A549 (cell line): ENCODE measurements around the gene PIK3CD. TPM values are rescaled to one million over a fixed set of nuclear protein-coding genes. Genes with fewer than 3 reads are reported as not detected.
"Not testable (repeated sequence)": the region's sequence is repeated elsewhere in the genome, so short reads cannot be mapped to it uniquely, and the experiment has no call there.

Experiments used
- ATAC-seq, 2 experiments: fragments of 200-7000 bp in 1 of 2; fragments of >200 bp in 1 of 2; cut with Nextera tagmentation in 1 of 2; cut with Tn5 transposase in 1 of 2; 3 replicates each; pipeline versions ENCODE4 v1.8.0 to v1.9.1; 2018 to 2020; ENCODE audit warnings: mild to moderate bottlenecking in 1 of 2, moderate library complexity in 1 of 2
- CTCF ChIA-PET: fragments of 300-600 bp; sonication (Branson Sonifier 250); formaldehyde crosslinking; extraction: SDS; loops from one replicate; lab custom pipeline; 2021; ENCODE audit warnings: antibody characterized with exemption, inconsistent platforms; lab: Yijun Ruan, JAX
- POLR2A ChIA-PET: fragments of 350-600 bp; formaldehyde crosslinking; extraction: SDS; loops from one replicate; lab custom pipeline; 2021; ENCODE audit warnings: antibody characterized with exemption, inconsistent platforms; lab: Yijun Ruan, JAX
- DNase-seq, 2 experiments: peaks; one replicate each; pipeline versions ENCODE4 v3.0.0 to v3.0.0-alpha.2; 2011 to 2016; ENCODE audit warnings: low read depth in 1 of 2, low spot score in 1 of 2
- FAIRE-seq: peaks from 2 replicates; lab custom pipeline; 2011; peaks lifted over from hg19 to GRCh38; lab: Jason Lieb, UNC
- H3K27ac ChIP-seq, 2 experiments: fragments of >200 bp; sonication (Bioruptor Twin); formaldehyde crosslinking; 3 replicates each; pipeline ENCODE4 v1.5.1; 2016 to 2017
- H3K4me1 ChIP-seq: fragments of >200 bp; sonication (Bioruptor Twin); formaldehyde crosslinking; 3 replicates; pipeline ENCODE4 v1.6.1; 2016
- H3K4me2 ChIP-seq: fragments of >200 bp; sonication (Bioruptor Twin); formaldehyde crosslinking; 3 replicates; pipeline ENCODE4 v1.6.1; 2016
- H3K4me3 ChIP-seq: fragments of >200 bp; sonication (Bioruptor Twin); formaldehyde crosslinking; 3 replicates; pipeline ENCODE4 v1.5.1; 2016
- H3K9me3 ChIP-seq: fragments of >200 bp; sonication (Bioruptor Twin); formaldehyde crosslinking; 3 replicates; pipeline ENCODE4 v1.6.1; 2016
- CBX8 ChIP-seq: fragments of 200-600 bp; sonication (generic); IDR thresholded peaks from 2 replicates; pipeline ENCODE4 v1.6.1; 2016
- CHD2 ChIP-seq: fragments of 150-350 bp; IDR thresholded peaks from 2 replicates; pipeline ENCODE4 v1.6.1; 2014; ENCODE audit warnings: low read length; ENCODE audit not compliant: partially characterized antibody
- CHD4 ChIP-seq: fragments of 200-600 bp; sonication (generic); IDR thresholded peaks from 2 replicates; pipeline ENCODE4 v1.6.1; 2016; ENCODE audit warnings: antibody characterized with exemption, mild to moderate bottlenecking, borderline replicate concordance
- EHF ChIP-seq: fragments of 250-450 bp; sonication (Bioruptor Pico); IDR thresholded peaks from 2 replicates; pipeline ENCODE4 v1.5.0; 2020; ENCODE audit warnings: mild to moderate bottlenecking
- HOXA7 ChIP-seq: fragments of 250-450 bp; sonication (Bioruptor Pico); IDR thresholded peaks from 2 replicates; pipeline ENCODE4 v1.5.0; 2020; ENCODE audit warnings: mild to moderate bottlenecking, moderate library complexity
- JUNB ChIP-seq: fragments of >200 bp; sonication (Bioruptor Twin); formaldehyde crosslinking; IDR thresholded peaks from 2 replicates; pipeline ENCODE4 v1.6.1; 2016
- PHF8 ChIP-seq: fragments of 200-600 bp; sonication (generic); IDR thresholded peaks from 2 replicates; pipeline ENCODE4 v1.6.1; 2016; ENCODE audit warnings: low read depth, mild to moderate bottlenecking, antibody characterized with exemption, moderate library complexity, borderline replicate concordance
- RAD21 ChIP-seq, 2 experiments: fragments of >200 bp in 1 of 2; sonication (Bioruptor Twin) in 1 of 2; formaldehyde crosslinking in 1 of 2; IDR thresholded peaks in 1 of 2; conservative IDR thresholded peaks in 1 of 2; 2 replicates in 1 of 2; 3 replicates in 1 of 2; pipeline ENCODE4 v1.6.1; 2012 to 2018; ENCODE audit warnings: inconsistent platforms in 1 of 2
- RARB ChIP-seq: fragments of 250-450 bp; sonication (Bioruptor Pico); IDR thresholded peaks from 2 replicates; pipeline ENCODE4 v1.8.0; 2021; ENCODE audit warnings: mild to moderate bottlenecking, moderate library complexity
- RFX5 ChIP-seq: fragments of 450-650 bp; IDR thresholded peaks from 2 replicates; pipeline ENCODE4 v1.7.1; 2014; ENCODE audit warnings: antibody characterized with exemption, mild to moderate bottlenecking, moderate library complexity
- RNF2 ChIP-seq: fragments of 200-600 bp; sonication (generic); IDR thresholded peaks from 2 replicates; pipeline ENCODE4 v1.6.1; 2016; ENCODE audit warnings: low read depth, mild to moderate bottlenecking, antibody characterized with exemption, moderate library complexity, borderline replicate concordance
- SREBF2 ChIP-seq: fragments of 450-650 bp; IDR thresholded peaks from 2 replicates; pipeline ENCODE4 v1.6.1; 2014; ENCODE audit warnings: mild to moderate bottlenecking, moderate library complexity
- TFCP2L1 ChIP-seq: fragments of 250-450 bp; sonication (Bioruptor Pico); IDR thresholded peaks from 2 replicates; pipeline ENCODE4 v1.5.0; 2021; ENCODE audit warnings: mild to moderate bottlenecking
- ZC3H11A ChIP-seq: fragments of 450-650 bp; IDR thresholded peaks from 2 replicates; pipeline ENCODE4 v1.6.1; 2014; ENCODE audit warnings: antibody characterized with exemption, mild to moderate bottlenecking
- ZNF302 ChIP-seq: fragments of 250-450 bp; sonication (Bioruptor Pico); IDR thresholded peaks from 2 replicates; pipeline ENCODE4 v1.9.0; 2021; ENCODE audit warnings: inconsistent platforms, mild to moderate bottlenecking, moderate library complexity
- WGBS: methylation state at CpG from one replicate; pipeline ENCODE4 v1.1.6; 2017; ENCODE audit errors: missing lambda C conversion rate; 5-methylcytosine and 5-hydroxymethylcytosine counted together
- polyA plus RNA-seq, 4 experiments: library from polyadenylated mRNA; depleted of rRNA in 3 of 4; stranded (reverse); fragments of >200 nt; fragmentation: RNase III in 1 of 4; extraction: RNeasy Plus Mini Kit Qiagen cat#74134 plus additional on column Dnase treatment in 1 of 4; gene quantifications; 2 replicates in 3 of 4; 3 replicates in 1 of 4; pipeline ENCODE4 v1.2.3, GENCODE V29; 2011 to 2017
- TF ChIP-seq, protein P1 (sequence below): IDR thresholded peaks from 2 replicates; pipeline ENCODE4 v1.6.1; 2012; ENCODE audit warnings: low read depth, borderline replicate concordance
- TF ChIP-seq, protein P2 (sequence below): fragments of 450-650 bp; IDR thresholded peaks from 2 replicates; pipeline ENCODE4 v1.6.1; 2014; ENCODE audit warnings: antibody characterized with exemption
- TF ChIP-seq, protein P3 (sequence below): fragments of >200 bp; sonication (Bioruptor Twin); formaldehyde crosslinking; IDR thresholded peaks from 3 replicates; pipeline ENCODE4 v1.5.1; 2016
- TF ChIP-seq, protein P4 (sequence below): IDR thresholded peaks from 2 replicates; pipeline ENCODE4 v1.6.1; 2012
- TF ChIP-seq, protein P5 (sequence below): fragments of 250-450 bp; sonication (Bioruptor Pico); IDR thresholded peaks from 2 replicates; pipeline ENCODE4 v1.5.0; 2020; ENCODE audit warnings: low read depth, mild to moderate bottlenecking, moderate library complexity

The PIK3CD gene
- polyA plus RNA-seq, 2 of the 4 experiments (the other 2 are of a cell fraction), result 2.4 to 3.5 TPM

DNA sequence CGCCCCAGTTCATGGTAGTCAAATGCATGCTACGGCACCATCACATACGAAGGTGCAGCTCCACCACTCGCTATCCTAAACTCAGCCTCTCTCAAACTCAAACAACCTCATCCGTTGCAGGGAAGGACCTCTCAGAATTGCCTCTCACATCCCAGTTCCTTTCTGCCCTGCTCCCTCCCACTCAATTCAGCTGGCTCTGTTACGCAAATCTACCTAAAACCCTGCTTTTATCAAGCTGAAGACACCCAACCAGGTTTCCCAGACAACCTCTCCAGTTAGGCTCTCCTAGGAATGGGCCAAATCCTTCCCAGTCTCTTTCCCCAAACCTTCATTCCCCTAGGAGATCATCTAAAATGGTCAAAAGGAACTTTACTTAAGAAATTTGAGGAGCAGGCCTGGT is 109.3 kb downstream of the PIK3CD start:
- H3K9me3 ChIP-seq, result no peaks in the 10 kb centered on the region
- FAIRE-seq, result no peak
- no peak overlapping the region for H3K4me2 ChIP-seq
- no peak for DNase-seq
- TF ChIP-seq CHD2 (no peak), CHD4 (no peak), EHF (CRISPR knock-in tag) (no peak), JUNB (no peak), ZNF302 (no peak), HOXA7 (CRISPR knock-in tag) (no peak), TFCP2L1 (CRISPR knock-in tag) (no peak), ZC3H11A (no peak), RAD21 (conservative IDR thresholded peaks at IDR 0.05 in 1 of 2, IDR thresholded peaks at IDR 0.05 in 1 of 2) (no peak), CBX8 (no peak), RNF2 (no peak), PHF8 (no peak), RFX5 (no peak), RARB (CRISPR knock-in tag) (no peak)
- TF ChIP-seq, protein P1, sequence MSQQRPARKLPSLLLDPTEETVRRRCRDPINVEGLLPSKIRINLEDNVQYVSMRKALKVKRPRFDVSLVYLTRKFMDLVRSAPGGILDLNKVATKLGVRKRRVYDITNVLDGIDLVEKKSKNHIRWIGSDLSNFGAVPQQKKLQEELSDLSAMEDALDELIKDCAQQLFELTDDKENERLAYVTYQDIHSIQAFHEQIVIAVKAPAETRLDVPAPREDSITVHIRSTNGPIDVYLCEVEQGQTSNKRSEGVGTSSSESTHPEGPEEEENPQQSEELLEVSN, result no peak
- TF ChIP-seq, protein P2, sequence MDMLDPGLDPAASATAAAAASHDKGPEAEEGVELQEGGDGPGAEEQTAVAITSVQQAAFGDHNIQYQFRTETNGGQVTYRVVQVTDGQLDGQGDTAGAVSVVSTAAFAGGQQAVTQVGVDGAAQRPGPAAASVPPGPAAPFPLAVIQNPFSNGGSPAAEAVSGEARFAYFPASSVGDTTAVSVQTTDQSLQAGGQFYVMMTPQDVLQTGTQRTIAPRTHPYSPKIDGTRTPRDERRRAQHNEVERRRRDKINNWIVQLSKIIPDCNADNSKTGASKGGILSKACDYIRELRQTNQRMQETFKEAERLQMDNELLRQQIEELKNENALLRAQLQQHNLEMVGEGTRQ, result no peak
- TF ChIP-seq, protein P3, sequence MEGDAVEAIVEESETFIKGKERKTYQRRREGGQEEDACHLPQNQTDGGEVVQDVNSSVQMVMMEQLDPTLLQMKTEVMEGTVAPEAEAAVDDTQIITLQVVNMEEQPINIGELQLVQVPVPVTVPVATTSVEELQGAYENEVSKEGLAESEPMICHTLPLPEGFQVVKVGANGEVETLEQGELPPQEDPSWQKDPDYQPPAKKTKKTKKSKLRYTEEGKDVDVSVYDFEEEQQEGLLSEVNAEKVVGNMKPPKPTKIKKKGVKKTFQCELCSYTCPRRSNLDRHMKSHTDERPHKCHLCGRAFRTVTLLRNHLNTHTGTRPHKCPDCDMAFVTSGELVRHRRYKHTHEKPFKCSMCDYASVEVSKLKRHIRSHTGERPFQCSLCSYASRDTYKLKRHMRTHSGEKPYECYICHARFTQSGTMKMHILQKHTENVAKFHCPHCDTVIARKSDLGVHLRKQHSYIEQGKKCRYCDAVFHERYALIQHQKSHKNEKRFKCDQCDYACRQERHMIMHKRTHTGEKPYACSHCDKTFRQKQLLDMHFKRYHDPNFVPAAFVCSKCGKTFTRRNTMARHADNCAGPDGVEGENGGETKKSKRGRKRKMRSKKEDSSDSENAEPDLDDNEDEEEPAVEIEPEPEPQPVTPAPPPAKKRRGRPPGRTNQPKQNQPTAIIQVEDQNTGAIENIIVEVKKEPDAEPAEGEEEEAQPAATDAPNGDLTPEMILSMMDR, result no peak
- TF ChIP-seq, protein P4, sequence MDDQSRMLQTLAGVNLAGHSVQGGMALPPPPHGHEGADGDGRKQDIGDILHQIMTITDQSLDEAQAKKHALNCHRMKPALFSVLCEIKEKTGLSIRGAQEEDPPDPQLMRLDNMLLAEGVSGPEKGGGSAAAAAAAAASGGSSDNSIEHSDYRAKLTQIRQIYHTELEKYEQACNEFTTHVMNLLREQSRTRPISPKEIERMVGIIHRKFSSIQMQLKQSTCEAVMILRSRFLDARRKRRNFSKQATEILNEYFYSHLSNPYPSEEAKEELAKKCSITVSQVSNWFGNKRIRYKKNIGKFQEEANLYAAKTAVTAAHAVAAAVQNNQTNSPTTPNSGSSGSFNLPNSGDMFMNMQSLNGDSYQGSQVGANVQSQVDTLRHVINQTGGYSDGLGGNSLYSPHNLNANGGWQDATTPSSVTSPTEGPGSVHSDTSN, result no peak
- TF ChIP-seq, protein P5, sequence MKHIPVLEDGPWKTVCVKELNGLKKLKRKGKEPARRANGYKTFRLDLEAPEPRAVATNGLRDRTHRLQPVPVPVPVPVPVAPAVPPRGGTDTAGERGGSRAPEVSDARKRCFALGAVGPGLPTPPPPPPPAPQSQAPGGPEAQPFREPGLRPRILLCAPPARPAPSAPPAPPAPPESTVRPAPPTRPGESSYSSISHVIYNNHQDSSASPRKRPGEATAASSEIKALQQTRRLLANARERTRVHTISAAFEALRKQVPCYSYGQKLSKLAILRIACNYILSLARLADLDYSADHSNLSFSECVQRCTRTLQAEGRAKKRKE (CRISPR knock-in tag), result no peak
- no peak for ATAC-seq
- no peak overlapping the region for H3K4me3 ChIP-seq
- H3K4me1 ChIP-seq, result peaks cover 3% of the 10 kb centered on the region
- POLR2A ChIA-PET, result no interaction called here
- CTCF ChIA-PET, result interaction anchor here (0.7 to 1.5 kb wide), 3 partner anchors 13 to 25 kb away, joined by 3 to 4 read pairs (median 3); no protein-coding TSS in a partner anchor
- WGBS, result 96% methylated on average over 6 of the region's 6 CpGs
- no peak overlapping the region for H3K27ac ChIP-seq

DNA sequence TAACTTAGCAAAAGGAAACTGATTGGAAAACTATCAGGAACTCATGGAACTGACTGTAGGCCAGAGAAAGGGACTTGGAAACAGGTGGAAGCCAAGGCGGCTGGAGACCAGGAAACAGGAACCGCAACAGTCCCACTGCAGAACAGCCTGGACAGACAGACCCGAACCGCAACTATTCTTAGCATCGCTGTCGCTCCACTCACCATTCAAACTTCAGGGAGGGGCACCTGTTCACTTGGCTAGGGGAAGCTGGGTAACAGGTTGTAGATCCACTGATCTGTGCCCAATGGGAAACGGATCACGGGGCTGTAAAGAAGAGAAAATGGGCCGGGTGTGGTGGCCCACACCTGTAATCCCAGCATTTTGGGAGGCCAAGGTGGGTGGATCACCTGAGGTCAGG is 110.3 kb downstream of the PIK3CD start:
- no peaks in the 10 kb centered on the region for H3K9me3 ChIP-seq
- FAIRE-seq, result no peak
- no peak overlapping the region for H3K4me3 ChIP-seq
- ChIA-PET CTCF (interaction anchor here (1.5 kb wide), 1 partner anchor 12 kb away, joined by 3 read pairs; no protein-coding TSS in a partner anchor), POLR2A (no interaction called here)
- H3K4me1 ChIP-seq, result peaks cover 13% of the 10 kb centered on the region
- H3K27ac ChIP-seq, result no peak overlapping the region
- no peak overlapping the region for H3K4me2 ChIP-seq
- no peak for ATAC-seq
- 96% methylated on average over 9 of the region's 9 CpGs for WGBS
- DNase-seq, result no peak
- no peak for TF ChIP-seq SREBF2

DNA sequence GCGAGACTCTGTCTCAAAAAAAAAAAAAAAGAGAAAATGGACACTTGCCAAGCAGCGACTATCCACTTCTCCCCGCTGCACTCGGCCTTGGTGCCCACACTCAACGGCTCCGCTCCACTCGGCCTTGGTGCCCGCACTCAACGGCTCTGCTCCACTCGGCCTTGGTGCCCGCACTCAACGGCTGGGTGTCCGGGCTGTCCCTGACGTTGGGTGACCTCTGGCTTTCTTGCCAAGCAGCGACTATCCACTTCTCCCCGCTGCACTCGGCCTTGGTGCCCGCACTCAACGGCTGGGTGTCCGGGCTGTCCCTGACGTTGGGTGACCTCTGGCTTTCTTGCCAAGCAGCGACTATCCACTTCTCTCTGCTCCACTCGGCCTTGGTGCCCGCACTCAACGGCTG is 110.9 kb downstream of the PIK3CD start:
- DNase-seq, FAIRE-seq, H3K27ac ChIP-seq, H3K4me3 ChIP-seq, POLR2A ChIA-PET, ATAC-seq, H3K4me2 ChIP-seq, H3K9me3 ChIP-seq: not testable (repeated sequence)
- 92% methylated on average over 11 of the region's 25 CpGs for WGBS
- H3K4me1 ChIP-seq, result peaks cover 17% of the 10 kb centered on the region
- CTCF ChIA-PET, result interaction anchor here (0.6 kb wide), 1 partner anchor 22 kb away, joined by 3 read pairs; no protein-coding TSS in a partner anchor
